Fibroblast of mammary gland (primary cell): Measurements from ENCODE around the gene ASAH2.
A peak's percentile ranks its signal among the peaks of the same experiment; 100 is the strongest.

Experiments
- DNase-seq: peaks from one replicate; pipeline ENCODE4 v3.0.0-alpha.2; 2010; ENCODE audit warnings: low read depth
- H3K4me3 ChIP-seq: 2 replicates; pipeline ENCODE4 v1.5.1; 2011; ENCODE audit warnings: low read depth, mild to moderate bottlenecking, low read length, moderate library complexity; ENCODE audit not compliant: control insufficient read depth
- TF ChIP-seq, protein P1 (sequence below): conservative IDR thresholded peaks from 2 replicates; pipeline ENCODE4 v1.5.1; 2011; ENCODE audit warnings: low read depth, low read length, inconsistent platforms; ENCODE audit not compliant: control insufficient read depth, insufficient read depth

The ASAH2 gene

DNA sequence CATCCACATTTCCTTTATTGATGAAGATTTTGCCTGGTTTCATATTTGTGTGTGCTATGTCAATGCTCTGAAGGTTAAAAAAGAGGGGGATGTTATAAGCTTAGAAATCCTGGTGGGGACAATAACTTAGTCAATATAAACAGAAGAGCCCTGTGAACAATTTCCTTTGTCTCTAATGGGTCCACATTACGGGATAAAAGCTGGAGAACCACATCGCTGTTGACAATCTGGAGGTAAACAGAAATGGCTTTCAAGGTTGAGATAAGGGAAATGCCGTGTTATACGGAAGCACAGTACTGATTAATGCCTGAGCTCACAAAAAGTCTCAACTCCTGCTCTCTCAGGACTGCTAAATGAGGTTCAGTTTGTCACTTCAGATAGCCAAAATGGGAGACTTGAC, 16.8 kb downstream of the ASAH2 start:
- no peak overlapping the region for H3K4me3 ChIP-seq
- DNase-seq, result no peak
- TF ChIP-seq, protein P1, sequence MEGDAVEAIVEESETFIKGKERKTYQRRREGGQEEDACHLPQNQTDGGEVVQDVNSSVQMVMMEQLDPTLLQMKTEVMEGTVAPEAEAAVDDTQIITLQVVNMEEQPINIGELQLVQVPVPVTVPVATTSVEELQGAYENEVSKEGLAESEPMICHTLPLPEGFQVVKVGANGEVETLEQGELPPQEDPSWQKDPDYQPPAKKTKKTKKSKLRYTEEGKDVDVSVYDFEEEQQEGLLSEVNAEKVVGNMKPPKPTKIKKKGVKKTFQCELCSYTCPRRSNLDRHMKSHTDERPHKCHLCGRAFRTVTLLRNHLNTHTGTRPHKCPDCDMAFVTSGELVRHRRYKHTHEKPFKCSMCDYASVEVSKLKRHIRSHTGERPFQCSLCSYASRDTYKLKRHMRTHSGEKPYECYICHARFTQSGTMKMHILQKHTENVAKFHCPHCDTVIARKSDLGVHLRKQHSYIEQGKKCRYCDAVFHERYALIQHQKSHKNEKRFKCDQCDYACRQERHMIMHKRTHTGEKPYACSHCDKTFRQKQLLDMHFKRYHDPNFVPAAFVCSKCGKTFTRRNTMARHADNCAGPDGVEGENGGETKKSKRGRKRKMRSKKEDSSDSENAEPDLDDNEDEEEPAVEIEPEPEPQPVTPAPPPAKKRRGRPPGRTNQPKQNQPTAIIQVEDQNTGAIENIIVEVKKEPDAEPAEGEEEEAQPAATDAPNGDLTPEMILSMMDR, result no peak

GRCh38 chr10:50232261-50232639, 19.1 kb downstream of the ASAH2 start:
- DNase-seq, result no peak
- H3K4me3 ChIP-seq, result no peak overlapping the region
- TF ChIP-seq, protein P1, result no peak

- H3K4me3 ChIP-seq, result no peak overlapping the region
- TF ChIP-seq, protein P1, result no peak
- DNase-seq, result no peak
Measured at GRCh38 chr10:50231515-50232260, 19.6 kb downstream of the ASAH2 start.

DNA sequence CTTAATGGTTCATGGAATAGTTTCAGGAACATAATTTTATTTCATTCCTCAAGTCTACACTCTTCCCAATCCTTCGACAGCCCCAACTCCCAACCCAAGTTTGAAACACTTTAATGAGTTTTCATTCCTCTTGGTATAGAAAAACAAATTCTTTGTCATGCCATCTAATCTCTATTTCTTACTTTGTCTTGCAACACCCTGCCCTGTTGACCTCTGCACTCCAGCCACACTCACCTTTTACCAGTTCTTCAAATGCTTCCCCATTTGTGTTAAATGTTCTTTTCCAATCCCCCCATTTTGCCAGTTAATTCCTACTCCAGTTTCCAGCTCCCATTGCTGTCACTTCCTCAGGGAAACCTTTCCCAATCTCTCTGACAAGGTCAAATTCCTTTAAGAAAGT, 21.9 kb downstream of the ASAH2 start:
- H3K4me3 ChIP-seq, result no peak overlapping the region
- TF ChIP-seq, protein P1, result no peak
- DNase-seq, result no peak

DNA sequence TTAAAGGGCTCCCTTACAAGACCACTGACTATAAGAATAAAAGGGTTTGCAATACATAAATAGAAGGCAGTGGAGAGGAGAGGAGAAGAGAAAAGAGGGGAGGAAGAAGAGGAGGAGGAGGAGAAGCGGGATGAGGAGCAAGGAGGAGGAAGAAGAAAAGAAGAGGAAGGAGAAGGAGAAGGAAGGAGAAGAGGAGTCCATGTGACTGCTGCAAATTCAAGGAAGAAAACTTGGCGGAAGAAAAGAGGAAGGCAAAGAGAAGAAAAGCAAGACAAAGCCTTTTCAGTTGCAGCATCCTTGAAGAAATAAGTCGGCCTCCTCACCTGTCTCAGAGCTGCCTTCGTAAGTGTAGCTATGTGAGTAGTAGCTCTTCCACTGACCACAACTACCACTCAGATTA, 22.6 kb downstream of the ASAH2 start:
- TF ChIP-seq, protein P1, result no peak
- no peak overlapping the region for H3K4me3 ChIP-seq
- no peak for DNase-seq

DNA sequence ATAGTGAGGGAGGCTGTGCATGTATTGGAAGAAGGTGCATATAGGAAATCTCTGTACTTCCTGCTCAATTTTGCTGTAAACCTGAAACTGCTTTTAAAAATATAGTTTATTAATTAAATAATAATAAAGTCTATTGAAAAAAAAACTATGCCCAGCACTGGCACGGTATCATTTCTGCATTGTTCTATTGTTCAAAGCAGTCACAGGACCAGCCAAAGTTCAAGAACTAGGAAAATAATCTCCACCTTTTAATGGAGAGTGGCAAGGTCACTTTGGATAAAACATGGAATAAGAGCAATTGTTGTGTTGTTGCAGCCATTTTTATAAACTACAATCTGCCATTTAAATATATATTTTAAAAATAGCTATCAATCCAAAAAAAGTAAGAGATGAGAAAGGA, 24.7 kb downstream of the ASAH2 start:
- H3K4me3 ChIP-seq, result no peak overlapping the region
- DNase-seq, result no peak
- TF ChIP-seq, protein P1, result no peak

- no peak overlapping the region for H3K4me3 ChIP-seq
- DNase-seq, result peak; percentile 79
- TF ChIP-seq, protein P1, result peak; percentile 68
Measured at GRCh38 chr10:50224330-50224952, 26.9 kb downstream of the ASAH2 start.
